HepG2 (cell line): ENCODE results near the gene UBFD1. TPM values are rescaled to one million over a fixed set of nuclear protein-coding genes. Genes with fewer than 3 reads are reported as not detected.

Experiments
- ADNP ChIP-seq: sonication (generic); formaldehyde crosslinking; IDR thresholded peaks from 2 replicates; pipeline ENCODE4 v1.4.0; 2020; ENCODE audit warnings: missing genetic modification reagents
- CAMTA2 ChIP-seq: sonication (generic); formaldehyde crosslinking; IDR thresholded peaks from 2 replicates; pipeline ENCODE4 v1.4.0; 2020; ENCODE audit warnings: mild to moderate bottlenecking, missing genetic modification reagents, borderline replicate concordance
- KAT7 ChIP-seq: IDR thresholded peaks from 2 replicates; pipeline ENCODE4 v1.6.1; 2018; ENCODE audit warnings: borderline replicate concordance, missing compliant biosample characterization
- XRCC5 ChIP-seq: fragments of 200-400 bp; formaldehyde crosslinking; optimal IDR thresholded peaks from 2 replicates; pipeline ENCODE3; 2017; ENCODE audit warnings: mild to moderate bottlenecking, low read length
- ZBTB3 ChIP-seq: sonication (generic); formaldehyde crosslinking; IDR thresholded peaks from 2 replicates; pipeline ENCODE4 v1.4.0; 2020; ENCODE audit warnings: low read depth, mild to moderate bottlenecking, moderate library complexity, missing genetic modification reagents, borderline replicate concordance
- ZKSCAN5 ChIP-seq: sonication (generic); formaldehyde crosslinking; IDR thresholded peaks from 2 replicates; pipeline ENCODE4 v1.5.1; 2020; ENCODE audit warnings: mild to moderate bottlenecking, missing genetic modification reagents
- ZNF10 ChIP-seq: sonication (generic); formaldehyde crosslinking; IDR thresholded peaks from 2 replicates; pipeline ENCODE4 v1.4.0; 2020; ENCODE audit warnings: mild to moderate bottlenecking, low read depth, missing genetic modification reagents, borderline replicate concordance
- ZNF17 ChIP-seq: sonication (generic); formaldehyde crosslinking; IDR thresholded peaks from 2 replicates; pipeline ENCODE4 v1.5.0; 2020; ENCODE audit warnings: mild to moderate bottlenecking, missing genetic modification reagents
- ZNF496 ChIP-seq: sonication (generic); formaldehyde crosslinking; IDR thresholded peaks from 2 replicates; pipeline ENCODE4 v1.8.1; 2023; ENCODE audit warnings: mild to moderate bottlenecking, moderate library complexity, missing genetic modification reagents; ENCODE audit not compliant: insufficient replicate concordance
- ZNF552 ChIP-seq: sonication (generic); formaldehyde crosslinking; IDR thresholded peaks from 2 replicates; pipeline ENCODE4 v1.9.0; 2022; ENCODE audit warnings: missing genetic modification reagents, mild to moderate bottlenecking, borderline replicate concordance
- ZNF619 ChIP-seq: sonication (generic); formaldehyde crosslinking; IDR thresholded peaks from 2 replicates; pipeline ENCODE4 v1.4.0; 2020; ENCODE audit warnings: mild to moderate bottlenecking, missing genetic modification reagents
- polyA plus RNA-seq, 8 experiments: library from polyadenylated mRNA; depleted of rRNA in 3 of 8; stranded (reverse) in 7 of 8; unstranded in 1 of 8; fragments of >200 nt; fragmentation: Illumina TruSeq in 4 of 8; extraction: Trizol in 4 of 8; gene quantifications; 2 replicates each; pipeline versions ENCODE4 v1.2.1 to v1.2.3, GENCODE V29; 2011 to 2016; ENCODE audit warnings: low read depth in 4 of 8, missing spikeins in 1 of 8, mixed read lengths in 1 of 8; ENCODE audit not compliant: insufficient read depth in 1 of 8
- total RNA-seq, 5 experiments: library from RNA; depleted of rRNA; stranded (reverse); fragments of >200 nt; fragmentation: Illumina TruSeq; extraction: Trizol; gene quantifications; 2 replicates each; pipeline ENCODE4 v1.2.3, GENCODE V29; 2016; ENCODE audit warnings: low read depth in 1 of 5
- TF ChIP-seq, protein P1 (sequence below): sonication (generic); formaldehyde crosslinking; IDR thresholded peaks from 2 replicates; pipeline ENCODE4 v1.4.0; 2020; ENCODE audit warnings: missing genetic modification reagents, borderline replicate concordance
- TF ChIP-seq, protein P2 (sequence below): sonication (generic); formaldehyde crosslinking; IDR thresholded peaks from 2 replicates; pipeline ENCODE4 v1.4.0; 2020; ENCODE audit warnings: mild to moderate bottlenecking, missing genetic modification reagents
- TF ChIP-seq, protein P3 (sequence below): IDR thresholded peaks from 2 replicates; pipeline ENCODE4 v1.4.0; 2020; ENCODE audit warnings: mild to moderate bottlenecking, missing genetic modification reagents
- TF ChIP-seq, protein P4 (sequence below): IDR thresholded peaks from 2 replicates; pipeline ENCODE4 v1.6.1; 2016
- TF ChIP-seq, protein P5 (sequence below): sonication (generic); formaldehyde crosslinking; IDR thresholded peaks from 2 replicates; pipeline ENCODE4 v1.4.0; 2020; ENCODE audit warnings: missing genetic modification reagents, borderline replicate concordance

Gene UBFD1
- total and polyA plus RNA-seq, 2 of the 13 experiments (the other 11 are each of a cell fraction or from before 2014, with no cell fraction given), result 100 to 111 TPM

DNA sequence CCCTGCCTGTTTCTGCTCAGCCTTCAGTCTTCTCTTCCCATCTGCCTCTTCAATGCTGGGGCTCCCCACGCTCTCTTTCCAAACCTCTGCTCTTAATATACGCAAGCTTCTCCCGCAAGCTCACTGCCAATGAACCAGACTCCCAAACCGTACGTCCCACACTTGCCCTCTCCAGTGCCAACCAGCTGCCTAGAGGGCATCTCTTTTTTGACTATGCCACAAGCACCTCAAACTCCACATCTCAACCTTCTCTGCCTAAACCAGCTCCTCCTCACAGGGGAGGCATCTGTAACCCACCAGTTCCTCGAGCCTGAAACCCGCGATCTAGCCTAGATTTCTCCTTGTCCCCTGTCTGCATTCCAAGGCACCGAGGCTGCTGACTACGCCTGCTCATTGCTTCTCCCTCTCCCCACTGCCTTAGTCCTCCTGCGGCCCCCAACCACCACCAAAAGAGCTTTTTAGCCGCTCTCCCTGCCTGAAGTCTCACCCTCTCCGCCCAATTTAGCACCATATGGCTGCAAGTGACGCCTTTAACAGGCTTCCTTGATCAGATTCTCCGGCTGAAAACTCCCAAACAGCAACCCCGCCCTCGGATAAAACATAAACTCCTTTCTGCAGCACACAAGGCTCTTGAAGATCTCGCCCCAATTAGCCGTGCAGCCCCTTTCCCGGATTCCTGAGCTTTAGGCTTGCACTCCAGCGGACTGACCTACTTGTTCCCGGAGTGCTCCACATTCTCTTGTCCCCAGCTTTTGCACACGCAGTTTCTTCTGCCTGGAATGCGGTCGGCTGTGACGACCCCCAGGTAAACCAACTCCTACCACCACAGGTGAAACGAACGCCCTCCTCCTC lies 48.7 kb upstream of the UBFD1 start (continued):
- TF ChIP-seq, protein P1, sequence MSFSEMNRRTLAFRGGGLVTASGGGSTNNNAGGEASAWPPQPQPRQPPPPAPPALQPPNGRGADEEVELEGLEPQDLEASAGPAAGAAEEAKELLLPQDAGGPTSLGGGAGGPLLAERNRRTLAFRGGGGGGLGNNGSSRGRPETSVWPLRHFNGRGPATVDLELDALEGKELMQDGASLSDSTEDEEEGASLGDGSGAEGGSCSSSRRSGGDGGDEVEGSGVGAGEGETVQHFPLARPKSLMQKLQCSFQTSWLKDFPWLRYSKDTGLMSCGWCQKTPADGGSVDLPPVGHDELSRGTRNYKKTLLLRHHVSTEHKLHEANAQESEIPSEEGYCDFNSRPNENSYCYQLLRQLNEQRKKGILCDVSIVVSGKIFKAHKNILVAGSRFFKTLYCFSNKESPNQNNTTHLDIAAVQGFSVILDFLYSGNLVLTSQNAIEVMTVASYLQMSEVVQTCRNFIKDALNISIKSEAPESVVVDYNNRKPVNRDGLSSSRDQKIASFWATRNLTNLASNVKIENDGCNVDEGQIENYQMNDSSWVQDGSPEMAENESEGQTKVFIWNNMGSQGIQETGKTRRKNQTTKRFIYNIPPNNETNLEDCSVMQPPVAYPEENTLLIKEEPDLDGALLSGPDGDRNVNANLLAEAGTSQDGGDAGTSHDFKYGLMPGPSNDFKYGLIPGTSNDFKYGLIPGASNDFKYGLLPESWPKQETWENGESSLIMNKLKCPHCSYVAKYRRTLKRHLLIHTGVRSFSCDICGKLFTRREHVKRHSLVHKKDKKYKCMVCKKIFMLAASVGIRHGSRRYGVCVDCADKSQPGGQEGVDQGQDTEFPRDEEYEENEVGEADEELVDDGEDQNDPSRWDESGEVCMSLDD (CRISPR knock-in tag), result no peak
- TF ChIP-seq ZNF619 (CRISPR knock-in tag) (no peak), ADNP (CRISPR knock-in tag) (no peak), XRCC5 (no peak), ZNF552 (CRISPR knock-in tag) (no peak), ZBTB3 (0 out of 2 replicates have a peak, but pooled peaks have one; percentile 21), ZNF10 (CRISPR knock-in tag) (no peak), ZNF17 (CRISPR knock-in tag) (no peak), ZKSCAN5 (CRISPR knock-in tag) (no peak), CAMTA2 (CRISPR knock-in tag) (no peak), ZNF496 (CRISPR knock-in tag) (no peak), KAT7 (CRISPR knock-in tag) (no peak; the same call in 1 of the 2 replicates)
- TF ChIP-seq, protein P2, sequence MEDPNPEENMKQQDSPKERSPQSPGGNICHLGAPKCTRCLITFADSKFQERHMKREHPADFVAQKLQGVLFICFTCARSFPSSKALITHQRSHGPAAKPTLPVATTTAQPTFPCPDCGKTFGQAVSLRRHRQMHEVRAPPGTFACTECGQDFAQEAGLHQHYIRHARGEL, result no peak
- TF ChIP-seq, protein P3, sequence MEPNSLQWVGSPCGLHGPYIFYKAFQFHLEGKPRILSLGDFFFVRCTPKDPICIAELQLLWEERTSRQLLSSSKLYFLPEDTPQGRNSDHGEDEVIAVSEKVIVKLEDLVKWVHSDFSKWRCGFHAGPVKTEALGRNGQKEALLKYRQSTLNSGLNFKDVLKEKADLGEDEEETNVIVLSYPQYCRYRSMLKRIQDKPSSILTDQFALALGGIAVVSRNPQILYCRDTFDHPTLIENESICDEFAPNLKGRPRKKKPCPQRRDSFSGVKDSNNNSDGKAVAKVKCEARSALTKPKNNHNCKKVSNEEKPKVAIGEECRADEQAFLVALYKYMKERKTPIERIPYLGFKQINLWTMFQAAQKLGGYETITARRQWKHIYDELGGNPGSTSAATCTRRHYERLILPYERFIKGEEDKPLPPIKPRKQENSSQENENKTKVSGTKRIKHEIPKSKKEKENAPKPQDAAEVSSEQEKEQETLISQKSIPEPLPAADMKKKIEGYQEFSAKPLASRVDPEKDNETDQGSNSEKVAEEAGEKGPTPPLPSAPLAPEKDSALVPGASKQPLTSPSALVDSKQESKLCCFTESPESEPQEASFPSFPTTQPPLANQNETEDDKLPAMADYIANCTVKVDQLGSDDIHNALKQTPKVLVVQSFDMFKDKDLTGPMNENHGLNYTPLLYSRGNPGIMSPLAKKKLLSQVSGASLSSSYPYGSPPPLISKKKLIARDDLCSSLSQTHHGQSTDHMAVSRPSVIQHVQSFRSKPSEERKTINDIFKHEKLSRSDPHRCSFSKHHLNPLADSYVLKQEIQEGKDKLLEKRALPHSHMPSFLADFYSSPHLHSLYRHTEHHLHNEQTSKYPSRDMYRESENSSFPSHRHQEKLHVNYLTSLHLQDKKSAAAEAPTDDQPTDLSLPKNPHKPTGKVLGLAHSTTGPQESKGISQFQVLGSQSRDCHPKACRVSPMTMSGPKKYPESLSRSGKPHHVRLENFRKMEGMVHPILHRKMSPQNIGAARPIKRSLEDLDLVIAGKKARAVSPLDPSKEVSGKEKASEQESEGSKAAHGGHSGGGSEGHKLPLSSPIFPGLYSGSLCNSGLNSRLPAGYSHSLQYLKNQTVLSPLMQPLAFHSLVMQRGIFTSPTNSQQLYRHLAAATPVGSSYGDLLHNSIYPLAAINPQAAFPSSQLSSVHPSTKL (CRISPR knock-in tag), result no peak
- TF ChIP-seq, protein P4, sequence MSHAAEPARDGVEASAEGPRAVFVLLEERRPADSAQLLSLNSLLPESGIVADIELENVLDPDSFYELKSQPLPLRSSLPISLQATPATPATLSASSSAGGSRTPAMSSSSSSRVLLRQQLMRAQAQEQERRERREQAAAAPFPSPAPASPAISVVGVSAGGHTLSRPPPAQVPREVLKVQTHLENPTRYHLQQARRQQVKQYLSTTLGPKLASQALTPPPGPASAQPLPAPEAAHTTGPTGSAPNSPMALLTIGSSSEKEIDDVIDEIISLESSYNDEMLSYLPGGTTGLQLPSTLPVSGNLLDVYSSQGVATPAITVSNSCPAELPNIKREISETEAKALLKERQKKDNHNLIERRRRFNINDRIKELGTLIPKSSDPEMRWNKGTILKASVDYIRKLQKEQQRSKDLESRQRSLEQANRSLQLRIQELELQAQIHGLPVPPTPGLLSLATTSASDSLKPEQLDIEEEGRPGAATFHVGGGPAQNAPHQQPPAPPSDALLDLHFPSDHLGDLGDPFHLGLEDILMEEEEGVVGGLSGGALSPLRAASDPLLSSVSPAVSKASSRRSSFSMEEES (CRISPR knock-in tag), result no peak
- TF ChIP-seq, protein P5, sequence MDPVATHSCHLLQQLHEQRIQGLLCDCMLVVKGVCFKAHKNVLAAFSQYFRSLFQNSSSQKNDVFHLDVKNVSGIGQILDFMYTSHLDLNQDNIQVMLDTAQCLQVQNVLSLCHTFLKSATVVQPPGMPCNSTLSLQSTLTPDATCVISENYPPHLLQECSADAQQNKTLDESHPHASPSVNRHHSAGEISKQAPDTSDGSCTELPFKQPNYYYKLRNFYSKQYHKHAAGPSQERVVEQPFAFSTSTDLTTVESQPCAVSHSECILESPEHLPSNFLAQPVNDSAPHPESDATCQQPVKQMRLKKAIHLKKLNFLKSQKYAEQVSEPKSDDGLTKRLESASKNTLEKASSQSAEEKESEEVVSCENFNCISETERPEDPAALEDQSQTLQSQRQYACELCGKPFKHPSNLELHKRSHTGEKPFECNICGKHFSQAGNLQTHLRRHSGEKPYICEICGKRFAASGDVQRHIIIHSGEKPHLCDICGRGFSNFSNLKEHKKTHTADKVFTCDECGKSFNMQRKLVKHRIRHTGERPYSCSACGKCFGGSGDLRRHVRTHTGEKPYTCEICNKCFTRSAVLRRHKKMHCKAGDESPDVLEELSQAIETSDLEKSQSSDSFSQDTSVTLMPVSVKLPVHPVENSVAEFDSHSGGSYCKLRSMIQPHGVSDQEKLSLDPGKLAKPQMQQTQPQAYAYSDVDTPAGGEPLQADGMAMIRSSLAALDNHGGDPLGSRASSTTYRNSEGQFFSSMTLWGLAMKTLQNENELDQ, result no peak
